Fibroblast of lung (primary cell): Measurements from ENCODE around the gene NRROS. TPM values are rescaled to one million over a fixed set of nuclear protein-coding genes. Genes with fewer than 3 reads are reported as not detected.

ENCODE experiments used
- DNase-seq, 2 donors: peaks; one replicate each; pipeline versions ENCODE4 v3.0.0 to v3.0.0-alpha.2; 2010; ENCODE audit warnings: low read depth in 2 of 2
- H2AFZ ChIP-seq: 2 replicates; pipeline ENCODE4 v1.5.1; 2012; ENCODE audit warnings: low read length, control low read depth, inconsistent platforms
- H3K27ac ChIP-seq: 2 replicates; pipeline ENCODE4 v1.5.1; 2011; ENCODE audit warnings: low read length, control low read depth; ENCODE audit not compliant: insufficient read depth
- H3K27me3 ChIP-seq: 2 replicates; pipeline ENCODE4 v1.5.1; 2011; ENCODE audit warnings: mild to moderate bottlenecking, low read length; ENCODE audit not compliant: control insufficient read depth, insufficient read depth
- H3K36me3 ChIP-seq: 2 replicates; pipeline ENCODE4 v1.5.1; 2011; ENCODE audit warnings: low read length; ENCODE audit not compliant: control insufficient read depth, insufficient read depth
- H3K4me1 ChIP-seq: 2 replicates; pipeline ENCODE4 v1.5.1; 2011; ENCODE audit warnings: low read length; ENCODE audit not compliant: control insufficient read depth, insufficient read depth; ENCODE audit errors: extremely low read depth
- H3K4me2 ChIP-seq: 2 replicates; pipeline ENCODE4 v1.5.1; 2011; ENCODE audit warnings: low read length, control low read depth; ENCODE audit not compliant: insufficient read depth; ENCODE audit errors: extremely low read depth
- H3K4me3 ChIP-seq, 4 experiments: fragments of 200-600 bp in 1 of 4; sonication (generic) in 1 of 4; replicated peaks in 1 of 4; 2 replicates each; pipeline ENCODE4 v1.5.1; 2011 to 2016; ENCODE audit warnings: low read length in 4 of 4, low read depth in 3 of 4, mild to moderate bottlenecking in 3 of 4, control low read depth in 2 of 4, inconsistent platforms in 1 of 4, mixed read lengths in 1 of 4; ENCODE audit not compliant: insufficient read depth in 1 of 4; ENCODE audit errors: control extremely low read depth in 1 of 4
- H3K79me2 ChIP-seq: 2 replicates; pipeline ENCODE4 v1.5.1; 2012; ENCODE audit warnings: mild to moderate bottlenecking, low read length, inconsistent platforms; ENCODE audit not compliant: control insufficient read depth, insufficient read depth
- H3K9ac ChIP-seq: 2 replicates; pipeline ENCODE4 v1.5.1; 2011; ENCODE audit warnings: mild to moderate bottlenecking, low read length, control low read depth; ENCODE audit not compliant: insufficient read depth
- H3K9me3 ChIP-seq: 2 replicates; pipeline ENCODE4 v1.5.1; 2012; ENCODE audit warnings: low read depth, low read length; ENCODE audit not compliant: control insufficient read depth, insufficient read depth
- H4K20me1 ChIP-seq: 2 replicates; pipeline ENCODE4 v1.5.1; 2011; ENCODE audit warnings: low read length; ENCODE audit not compliant: control insufficient read depth, insufficient read depth; ENCODE audit errors: extremely low read depth
- CTCF ChIP-seq, 2 donors: IDR thresholded peaks in 1 of 2; conservative IDR thresholded peaks in 1 of 2; 1 replicate in 1 of 2; 2 replicates in 1 of 2; pipeline ENCODE4 v1.5.1; 2011 to 2012; ENCODE audit warnings: low read length in 2 of 2, control low read depth in 1 of 2, inconsistent platforms in 1 of 2, low read depth in 1 of 2, mild to moderate bottlenecking in 1 of 2
- EZH2 ChIP-seq: IDR thresholded peaks from 2 replicates; pipeline ENCODE4 v1.5.1; 2012; ENCODE audit warnings: low read length, control low read depth, mild to moderate bottlenecking; ENCODE audit errors: missing control alignments
- polyA plus RNA-seq, 2 donors: library from polyadenylated mRNA; depleted of rRNA in 1 of 2; stranded (reverse) in 1 of 2; unstranded in 1 of 2; fragments of >200 nt; gene quantifications; 2 replicates each; pipeline ENCODE4 v1.2.1, GENCODE V29; 2011 to 2012; ENCODE audit warnings: missing spikeins in 1 of 2
- total RNA-seq: library from RNA; depleted of rRNA; stranded (reverse); fragments of >200 nt; gene quantifications from 2 replicates; pipeline ENCODE4 v1.2.1, GENCODE V29; 2014

NRROS gene
- total and polyA plus RNA-seq, 2 donors (not counting 1 experiment from before 2014, with no cell fraction given) = 0.08 to 0.33 TPM

DNA sequence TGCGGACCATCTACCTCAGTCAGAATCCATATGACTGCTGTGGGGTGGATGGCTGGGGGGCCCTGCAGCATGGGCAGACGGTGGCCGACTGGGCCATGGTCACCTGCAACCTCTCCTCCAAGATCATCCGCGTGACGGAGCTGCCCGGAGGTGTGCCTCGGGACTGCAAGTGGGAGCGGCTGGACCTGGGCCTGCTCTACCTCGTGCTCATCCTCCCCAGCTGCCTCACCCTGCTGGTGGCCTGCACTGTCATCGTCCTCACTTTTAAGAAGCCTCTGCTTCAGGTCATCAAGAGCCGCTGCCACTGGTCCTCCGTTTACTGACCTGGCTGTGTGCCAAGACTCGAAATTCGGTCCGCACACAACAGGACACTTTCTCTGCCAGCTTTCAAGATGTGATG lies 21.9 kb downstream of the NRROS start:
- H4K20me1 ChIP-seq = no peaks in the 10 kb centered on the region
- H3K4me2 ChIP-seq = no peak overlapping the region
- H3K27me3 ChIP-seq = no peaks in the 10 kb centered on the region
- no peaks in the 10 kb centered on the region for H3K9me3 ChIP-seq
- TF ChIP-seq CTCF (conservative IDR thresholded peaks at IDR 0.05 in 1 of 2, IDR thresholded peaks at IDR 0.05 in 1 of 2; ENCODE audit: low read depth in 1 of 2, low read length in 2 of 2) (no peak), EZH2 (no peak)
- no peak overlapping the region for H3K9ac ChIP-seq
- H2AFZ ChIP-seq = no peak overlapping the region
- H3K27ac ChIP-seq = no peak overlapping the region
- H3K4me3 ChIP-seq = no peak overlapping the region
- H3K36me3 ChIP-seq = no peaks in the 10 kb centered on the region
- H3K79me2 ChIP-seq = no peaks in the 10 kb centered on the region
- DNase-seq = no peak
- H3K4me1 ChIP-seq = peaks cover 3% of the 10 kb centered on the region

GRCh38 chr3:196662033-196662432 lies 22.5 kb downstream of the NRROS start:
- Histone ChIP-seq H2AFZ (no peak overlapping the region), H3K4me2 (no peak overlapping the region), H3K79me2 (no peaks in the 10 kb centered on the region), H3K27ac (no peak overlapping the region), H3K9ac (no peak overlapping the region), H3K4me3 (no peak overlapping the region), H4K20me1 (no peaks in the 10 kb centered on the region), H3K4me1 (peaks cover 3% of the 10 kb centered on the region), H3K27me3 (no peaks in the 10 kb centered on the region), H3K9me3 (no peaks in the 10 kb centered on the region), H3K36me3 (no peaks in the 10 kb centered on the region)
- no peak for DNase-seq
- no peak for TF ChIP-seq EZH2
- TF ChIP-seq CTCF (conservative IDR thresholded peaks at IDR 0.05 in 1 of 2, IDR thresholded peaks at IDR 0.05 in 1 of 2; ENCODE audit: low read depth in 1 of 2, low read length in 2 of 2) = no peak

DNA sequence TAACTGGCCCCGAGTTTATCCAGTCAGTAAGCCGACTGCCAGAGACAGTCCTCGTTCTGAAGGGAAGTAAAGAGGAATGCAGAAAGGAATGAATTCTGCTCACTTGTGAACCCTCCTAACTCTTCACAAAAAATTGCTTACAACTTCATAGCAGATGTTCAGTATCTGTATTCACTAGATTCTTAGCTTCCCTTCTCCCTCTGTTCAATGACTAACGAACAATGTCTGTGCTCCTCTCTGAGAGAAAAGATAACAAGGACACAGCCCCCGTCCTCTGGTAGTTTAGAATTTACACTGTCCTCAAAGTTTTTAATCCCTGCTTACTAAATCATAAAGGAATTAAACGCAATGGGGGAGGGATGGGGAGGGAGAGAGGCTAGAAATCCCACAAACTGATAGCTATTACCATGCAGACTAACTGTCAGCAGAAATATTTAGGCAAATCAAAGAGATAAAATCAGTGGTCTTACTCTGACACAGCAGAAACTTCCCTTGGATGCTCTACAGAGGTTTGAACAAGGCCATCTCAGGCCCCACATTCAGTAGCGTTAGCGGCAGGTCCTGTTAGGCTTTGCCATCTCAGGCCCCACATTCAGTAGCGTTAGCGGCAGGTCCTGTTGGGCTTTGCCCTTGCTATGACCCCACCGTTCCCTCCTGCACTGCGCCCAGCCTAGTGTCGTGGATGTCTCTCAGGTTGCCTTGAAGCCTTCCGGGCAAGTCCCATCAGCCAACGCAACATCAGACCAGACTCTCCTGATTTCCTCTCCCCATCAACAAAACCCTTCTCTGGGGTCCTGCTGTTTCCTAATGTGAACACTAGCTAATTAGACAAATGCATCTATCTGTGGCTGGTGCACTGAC lies 23.4 kb downstream of the NRROS start:
- DNase-seq = peak in 1 of 2 donors; percentile 40
- no peaks in the 10 kb centered on the region for H4K20me1 ChIP-seq
- H3K4me1 ChIP-seq = peaks cover 3% of the 10 kb centered on the region
- H3K4me2 ChIP-seq = no peak overlapping the region
- no peak for TF ChIP-seq CTCF (conservative IDR thresholded peaks at IDR 0.05 in 1 of 2, IDR thresholded peaks at IDR 0.05 in 1 of 2; ENCODE audit: low read depth in 1 of 2, low read length in 2 of 2)
- no peak for TF ChIP-seq EZH2
- no peak overlapping the region for H3K27ac ChIP-seq
- H3K36me3 ChIP-seq = no peaks in the 10 kb centered on the region
- H2AFZ ChIP-seq = no peak overlapping the region
- no peaks in the 10 kb centered on the region for H3K9me3 ChIP-seq
- no peak overlapping the region for H3K9ac ChIP-seq
- H3K27me3 ChIP-seq = no peaks in the 10 kb centered on the region
- no peak overlapping the region for H3K4me3 ChIP-seq
- no peaks in the 10 kb centered on the region for H3K79me2 ChIP-seq
